Loucy (cell line): ENCODE results near the gene OR2F1.

Experiments
- EZH2phosphoT487 ChIP-seq: fragments of 200-600 bp; IDR thresholded peaks from 2 replicates; pipeline ENCODE4 v1.6.1; 2018; ENCODE audit warnings: antibody characterized with exemption, mild to moderate bottlenecking, moderate library complexity, borderline replicate concordance
- TF ChIP-seq, protein P1 (sequence below): fragments of 200-600 bp; sonication (generic); conservative IDR thresholded peaks from 2 replicates; pipeline ENCODE4 v1.5.1; 2014; ENCODE audit warnings: mild to moderate bottlenecking, antibody characterized with exemption, low read length

DNA sequence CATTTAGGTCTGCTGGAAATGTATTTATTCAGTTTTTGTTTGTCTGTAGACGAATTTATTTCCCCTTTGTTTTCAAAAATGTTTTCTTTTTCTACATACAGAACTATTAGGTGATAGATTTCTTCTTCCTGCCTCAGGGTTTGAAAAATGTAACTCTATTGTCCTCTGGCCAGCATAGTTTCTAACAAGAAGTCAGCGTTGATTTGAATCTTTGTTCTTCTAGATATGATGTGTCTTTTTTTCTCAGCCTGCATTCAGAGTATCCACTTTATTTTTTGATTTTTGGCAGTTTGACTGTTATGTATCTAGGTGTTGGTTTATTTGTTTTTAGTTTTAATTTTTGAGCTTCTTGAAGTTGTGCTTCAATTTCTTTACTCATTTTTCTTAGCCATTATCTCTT lies 7.5 kb upstream of the OR2F1 start:
- TF ChIP-seq, protein P1, sequence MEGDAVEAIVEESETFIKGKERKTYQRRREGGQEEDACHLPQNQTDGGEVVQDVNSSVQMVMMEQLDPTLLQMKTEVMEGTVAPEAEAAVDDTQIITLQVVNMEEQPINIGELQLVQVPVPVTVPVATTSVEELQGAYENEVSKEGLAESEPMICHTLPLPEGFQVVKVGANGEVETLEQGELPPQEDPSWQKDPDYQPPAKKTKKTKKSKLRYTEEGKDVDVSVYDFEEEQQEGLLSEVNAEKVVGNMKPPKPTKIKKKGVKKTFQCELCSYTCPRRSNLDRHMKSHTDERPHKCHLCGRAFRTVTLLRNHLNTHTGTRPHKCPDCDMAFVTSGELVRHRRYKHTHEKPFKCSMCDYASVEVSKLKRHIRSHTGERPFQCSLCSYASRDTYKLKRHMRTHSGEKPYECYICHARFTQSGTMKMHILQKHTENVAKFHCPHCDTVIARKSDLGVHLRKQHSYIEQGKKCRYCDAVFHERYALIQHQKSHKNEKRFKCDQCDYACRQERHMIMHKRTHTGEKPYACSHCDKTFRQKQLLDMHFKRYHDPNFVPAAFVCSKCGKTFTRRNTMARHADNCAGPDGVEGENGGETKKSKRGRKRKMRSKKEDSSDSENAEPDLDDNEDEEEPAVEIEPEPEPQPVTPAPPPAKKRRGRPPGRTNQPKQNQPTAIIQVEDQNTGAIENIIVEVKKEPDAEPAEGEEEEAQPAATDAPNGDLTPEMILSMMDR, result no peak
- no peak for TF ChIP-seq EZH2phosphoT487
